Measurements from ENCODE around the gene RASGRF2. TPM values are rescaled to one million over a fixed set of nuclear protein-coding genes. Genes with fewer than 3 reads are reported as not detected.

Gene RASGRF2
- polyA plus RNA-seq, 1 donor from 2014 or later = 0.42 TPM

DNA sequence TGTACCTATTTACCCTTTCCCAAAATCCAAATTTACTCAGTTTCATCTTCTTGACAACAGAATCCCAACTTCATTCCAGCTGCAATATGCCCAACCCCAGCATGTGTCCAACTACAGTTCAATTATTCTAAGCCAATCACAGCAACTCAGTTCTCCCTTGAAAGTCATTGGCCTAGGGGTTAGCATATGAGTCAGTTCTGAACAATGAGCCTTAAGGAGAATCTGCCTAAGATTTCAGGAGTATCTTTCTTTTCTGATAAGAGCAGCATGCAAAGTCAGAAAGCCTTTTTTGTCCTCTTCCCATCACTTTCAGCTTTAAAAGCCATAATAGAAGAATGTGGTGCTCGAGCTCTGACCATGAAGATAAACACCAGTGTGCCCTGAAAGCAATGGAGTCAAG, 44.4 kb upstream of the RASGRF2 start:
- Histone ChIP-seq H3K27me3 (ENCODE audit: insufficient read depth, low read depth, low read length) (no peaks in the 10 kb centered on the region), H4K20me1 (ENCODE audit: insufficient read depth) (no peaks in the 10 kb centered on the region), H3K4me2 (ENCODE audit: low read length) (no peak overlapping the region), H3K4me3 (ENCODE audit: low read length) (no peak overlapping the region), H2AFZ (ENCODE audit: low read depth, low read length) (no peak overlapping the region), H3K9ac (ENCODE audit: low read length) (no peak overlapping the region), H3F3A (ENCODE audit: insufficient read depth, low read length, poor library complexity, severe bottlenecking) (no peaks in the 10 kb centered on the region), H3K79me2 (replicated peaks; ENCODE audit: insufficient read depth, low read length) (no peaks in the 10 kb centered on the region), H3K27ac (ENCODE audit: low read length) (no peak overlapping the region), H3K36me3 (ENCODE audit: insufficient read depth, low read length) (no peaks in the 10 kb centered on the region), H3K9me2 (ENCODE audit: insufficient read depth, low read length) (no peaks in the 10 kb centered on the region), H3K9me3 (ENCODE audit: low read length) (no peaks in the 10 kb centered on the region)
- TF ChIP-seq EZH2 (IDR thresholded peaks at IDR 0.05; ENCODE audit: borderline replicate concordance, insufficient read depth, low read length, poor library complexity, severe bottlenecking) = no peak
- TF ChIP-seq SMC3 (conservative IDR thresholded peaks at IDR 0.05; ENCODE audit: poor library complexity) = no peak
- no peak for TF ChIP-seq RAD21 (conservative IDR thresholded peaks at IDR 0.05)
- TF ChIP-seq EP300 (conservative IDR thresholded peaks at IDR 0.05; ENCODE audit: poor library complexity, severe bottlenecking) = no peak
- TF ChIP-seq, protein P1, sequence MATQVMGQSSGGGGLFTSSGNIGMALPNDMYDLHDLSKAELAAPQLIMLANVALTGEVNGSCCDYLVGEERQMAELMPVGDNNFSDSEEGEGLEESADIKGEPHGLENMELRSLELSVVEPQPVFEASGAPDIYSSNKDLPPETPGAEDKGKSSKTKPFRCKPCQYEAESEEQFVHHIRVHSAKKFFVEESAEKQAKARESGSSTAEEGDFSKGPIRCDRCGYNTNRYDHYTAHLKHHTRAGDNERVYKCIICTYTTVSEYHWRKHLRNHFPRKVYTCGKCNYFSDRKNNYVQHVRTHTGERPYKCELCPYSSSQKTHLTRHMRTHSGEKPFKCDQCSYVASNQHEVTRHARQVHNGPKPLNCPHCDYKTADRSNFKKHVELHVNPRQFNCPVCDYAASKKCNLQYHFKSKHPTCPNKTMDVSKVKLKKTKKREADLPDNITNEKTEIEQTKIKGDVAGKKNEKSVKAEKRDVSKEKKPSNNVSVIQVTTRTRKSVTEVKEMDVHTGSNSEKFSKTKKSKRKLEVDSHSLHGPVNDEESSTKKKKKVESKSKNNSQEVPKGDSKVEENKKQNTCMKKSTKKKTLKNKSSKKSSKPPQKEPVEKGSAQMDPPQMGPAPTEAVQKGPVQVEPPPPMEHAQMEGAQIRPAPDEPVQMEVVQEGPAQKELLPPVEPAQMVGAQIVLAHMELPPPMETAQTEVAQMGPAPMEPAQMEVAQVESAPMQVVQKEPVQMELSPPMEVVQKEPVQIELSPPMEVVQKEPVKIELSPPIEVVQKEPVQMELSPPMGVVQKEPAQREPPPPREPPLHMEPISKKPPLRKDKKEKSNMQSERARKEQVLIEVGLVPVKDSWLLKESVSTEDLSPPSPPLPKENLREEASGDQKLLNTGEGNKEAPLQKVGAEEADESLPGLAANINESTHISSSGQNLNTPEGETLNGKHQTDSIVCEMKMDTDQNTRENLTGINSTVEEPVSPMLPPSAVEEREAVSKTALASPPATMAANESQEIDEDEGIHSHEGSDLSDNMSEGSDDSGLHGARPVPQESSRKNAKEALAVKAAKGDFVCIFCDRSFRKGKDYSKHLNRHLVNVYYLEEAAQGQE (IDR thresholded peaks at IDR 0.05; ENCODE audit: borderline replicate concordance) = no peak
- TF ChIP-seq TAF1 (IDR thresholded peaks at IDR 0.05; ENCODE audit: low read depth) = no peak
- TF ChIP-seq, protein P2, sequence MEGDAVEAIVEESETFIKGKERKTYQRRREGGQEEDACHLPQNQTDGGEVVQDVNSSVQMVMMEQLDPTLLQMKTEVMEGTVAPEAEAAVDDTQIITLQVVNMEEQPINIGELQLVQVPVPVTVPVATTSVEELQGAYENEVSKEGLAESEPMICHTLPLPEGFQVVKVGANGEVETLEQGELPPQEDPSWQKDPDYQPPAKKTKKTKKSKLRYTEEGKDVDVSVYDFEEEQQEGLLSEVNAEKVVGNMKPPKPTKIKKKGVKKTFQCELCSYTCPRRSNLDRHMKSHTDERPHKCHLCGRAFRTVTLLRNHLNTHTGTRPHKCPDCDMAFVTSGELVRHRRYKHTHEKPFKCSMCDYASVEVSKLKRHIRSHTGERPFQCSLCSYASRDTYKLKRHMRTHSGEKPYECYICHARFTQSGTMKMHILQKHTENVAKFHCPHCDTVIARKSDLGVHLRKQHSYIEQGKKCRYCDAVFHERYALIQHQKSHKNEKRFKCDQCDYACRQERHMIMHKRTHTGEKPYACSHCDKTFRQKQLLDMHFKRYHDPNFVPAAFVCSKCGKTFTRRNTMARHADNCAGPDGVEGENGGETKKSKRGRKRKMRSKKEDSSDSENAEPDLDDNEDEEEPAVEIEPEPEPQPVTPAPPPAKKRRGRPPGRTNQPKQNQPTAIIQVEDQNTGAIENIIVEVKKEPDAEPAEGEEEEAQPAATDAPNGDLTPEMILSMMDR (IDR thresholded peaks at IDR 0.05; ENCODE audit: poor library complexity, severe bottlenecking) = no peak
- no peak for TF ChIP-seq MXI1 (conservative IDR thresholded peaks at IDR 0.05; ENCODE audit: poor library complexity, severe bottlenecking)
- TF ChIP-seq POLR2AphosphoS5 (IDR thresholded peaks at IDR 0.05) = no peak

DNA sequence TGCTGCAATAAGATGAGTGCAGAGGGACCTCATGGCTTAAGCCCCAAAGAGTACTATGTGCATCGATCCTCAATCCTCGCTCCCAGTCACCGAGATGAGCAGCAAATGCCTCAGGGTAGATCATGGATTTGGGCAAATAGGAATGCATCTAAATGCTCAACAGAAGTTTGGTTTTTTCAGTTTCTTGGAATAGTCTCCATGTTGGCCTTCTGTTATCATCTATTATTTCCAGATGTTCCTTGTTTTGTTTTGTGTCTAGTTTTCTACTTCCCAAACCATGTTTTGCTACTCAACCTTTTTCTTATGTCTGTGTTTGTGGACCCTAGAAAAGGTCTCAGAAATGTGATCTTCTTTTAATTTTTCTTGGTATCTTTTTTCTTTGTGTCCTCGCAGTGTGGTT, 43.5 kb upstream of the RASGRF2 start:
- Histone ChIP-seq H3K36me3 (ENCODE audit: insufficient read depth, low read length) (no peaks in the 10 kb centered on the region), H3K9ac (ENCODE audit: low read length) (no peak overlapping the region)
- TF ChIP-seq EP300 (conservative IDR thresholded peaks at IDR 0.05; ENCODE audit: poor library complexity, severe bottlenecking) = no peak
- no peak for TF ChIP-seq MXI1 (conservative IDR thresholded peaks at IDR 0.05; ENCODE audit: poor library complexity, severe bottlenecking)
- TF ChIP-seq EZH2 (IDR thresholded peaks at IDR 0.05; ENCODE audit: borderline replicate concordance, insufficient read depth, low read length, poor library complexity, severe bottlenecking) = no peak
- TF ChIP-seq RAD21 (conservative IDR thresholded peaks at IDR 0.05) = no peak
- no peak for TF ChIP-seq POLR2AphosphoS5 (IDR thresholded peaks at IDR 0.05)
- TF ChIP-seq SMC3 (conservative IDR thresholded peaks at IDR 0.05; ENCODE audit: poor library complexity) = no peak
- no peak for TF ChIP-seq TAF1 (IDR thresholded peaks at IDR 0.05; ENCODE audit: low read depth)
- TF ChIP-seq, protein P1 (IDR thresholded peaks at IDR 0.05; ENCODE audit: borderline replicate concordance) = no peak
- TF ChIP-seq, protein P2 (IDR thresholded peaks at IDR 0.05; ENCODE audit: poor library complexity, severe bottlenecking) = no peak

More for the DNA sequence above, 43.5 kb upstream of the RASGRF2 start:
- no peaks in the 10 kb centered on the region for H3K9me3 ChIP-seq (ENCODE audit: low read length)
- H3K27ac ChIP-seq (ENCODE audit: low read length) = no peak overlapping the region
- H3K4me2 ChIP-seq (ENCODE audit: low read length) = no peak overlapping the region
- H4K20me1 ChIP-seq (ENCODE audit: insufficient read depth) = no peaks in the 10 kb centered on the region
- H3F3A ChIP-seq (ENCODE audit: insufficient read depth, low read length, poor library complexity, severe bottlenecking) = no peaks in the 10 kb centered on the region
- no peak overlapping the region for H2AFZ ChIP-seq (ENCODE audit: low read depth, low read length)
- H3K79me2 ChIP-seq (replicated peaks; ENCODE audit: insufficient read depth, low read length) = no peaks in the 10 kb centered on the region
- H3K4me3 ChIP-seq (ENCODE audit: low read length) = no peak overlapping the region
- H3K9me2 ChIP-seq (ENCODE audit: insufficient read depth, low read length) = no peaks in the 10 kb centered on the region
- H3K27me3 ChIP-seq (ENCODE audit: insufficient read depth, low read depth, low read length) = no peaks in the 10 kb centered on the region
